ENCODE results near the gene SMCO4.

Gene SMCO4

GRCh38 chr11:93528757-93529645 is 14.2 kb downstream of the SMCO4 start:
- no peak overlapping the region for H3K4me3 Mint-ChIP-seq
- no peak for ATAC-seq (replicated peaks)
- H3K27ac Mint-ChIP-seq, result peak overlapping the region; percentile 37
- no peaks in the 10 kb centered on the region for H3K27me3 Mint-ChIP-seq
- DNase-seq, result no peak
- peaks cover 28 to 42% of the 10 kb centered on the region in 2 donors for H3K4me1 Mint-ChIP-seq
- H3K36me3 Mint-ChIP-seq, result no peaks in the 10 kb centered on the region
- H3K9me3 Mint-ChIP-seq, result no peaks in the 10 kb centered on the region

DNA sequence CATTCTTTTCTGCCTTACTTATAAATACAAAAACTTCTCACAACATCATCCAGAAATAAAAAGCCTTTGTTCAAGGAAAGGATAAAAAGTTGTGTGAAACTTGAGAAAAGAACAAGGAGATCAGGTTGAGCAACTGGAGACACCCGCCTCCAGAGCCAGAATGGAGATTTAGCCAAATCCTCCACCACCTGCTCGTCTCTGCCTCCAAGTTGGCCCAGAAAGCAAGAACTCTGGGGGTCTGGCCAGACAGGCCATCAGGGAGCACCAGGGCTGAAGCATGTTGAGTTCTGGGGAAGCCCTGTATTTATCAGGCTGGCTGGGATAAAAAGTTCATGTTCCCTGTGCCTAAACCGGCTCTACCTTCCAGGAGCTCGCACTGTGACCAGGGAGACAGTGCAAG is 14.9 kb downstream of the SMCO4 start:
- no peaks in the 10 kb centered on the region for H3K36me3 Mint-ChIP-seq
- DNase-seq (no peak), ATAC-seq (replicated peaks) (no peak)
- peaks cover 33 to 49% of the 10 kb centered on the region in 2 donors for H3K4me1 Mint-ChIP-seq
- H3K27ac Mint-ChIP-seq, result no peak overlapping the region
- no peak overlapping the region for H3K4me3 Mint-ChIP-seq
- H3K27me3 Mint-ChIP-seq, result no peaks in the 10 kb centered on the region
- H3K9me3 Mint-ChIP-seq, result no peaks in the 10 kb centered on the region

DNA sequence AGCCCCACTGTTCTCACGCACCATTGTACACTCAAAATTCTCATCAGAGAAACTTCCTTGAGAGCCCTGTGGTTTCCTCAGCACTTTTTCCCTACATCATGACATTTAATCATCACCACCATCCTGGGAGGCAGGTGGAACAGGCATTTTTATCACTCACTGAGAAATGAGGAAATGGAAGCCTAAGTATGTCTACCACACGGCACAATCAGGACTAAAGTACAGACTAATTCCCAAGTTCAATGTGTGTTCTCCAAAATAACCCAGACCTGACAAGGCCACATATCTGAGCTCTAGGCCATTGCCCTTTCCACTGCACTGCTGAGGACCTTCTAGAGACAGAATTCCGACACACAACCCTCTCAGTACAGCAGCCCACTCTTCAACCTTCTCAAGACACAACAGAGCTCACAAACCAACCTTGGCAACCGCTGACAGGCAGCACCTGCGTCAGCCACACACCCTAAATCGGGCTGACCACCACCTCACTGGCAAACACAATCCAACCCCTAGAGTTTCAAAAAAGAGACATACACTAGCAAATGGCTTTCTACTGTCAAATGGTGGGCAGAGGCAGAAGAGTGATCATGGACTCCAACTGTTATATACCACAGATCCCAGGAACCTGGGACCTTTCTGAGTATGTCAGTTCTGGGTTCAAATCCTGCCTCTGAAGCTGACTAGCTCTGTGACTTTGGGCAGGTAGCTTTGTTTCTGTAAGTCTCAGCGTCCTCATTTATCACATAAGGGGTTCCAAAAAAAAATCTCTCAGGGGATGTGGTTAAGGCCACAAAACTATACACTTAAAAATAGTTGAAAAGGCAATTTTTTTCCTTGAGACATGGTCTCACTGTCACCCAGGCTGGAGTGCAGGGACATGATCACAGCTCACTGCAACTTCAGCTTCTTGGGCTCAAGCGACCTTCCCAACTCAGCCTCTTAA is 16.3 kb downstream of the SMCO4 start:
- Mint-ChIP-seq H3K27ac (peak overlapping the region; percentile 57), H3K36me3 (no peaks in the 10 kb centered on the region), H3K4me3 (peak overlapping the region in 1 of 2 donors; percentile 2), H3K9me3 (no peaks in the 10 kb centered on the region), H3K4me1 (peaks cover 36 to 56% of the 10 kb centered on the region in 2 donors), H3K27me3 (no peaks in the 10 kb centered on the region)
- ATAC-seq (replicated peaks) (peak in 1 of 2 donors; percentile 17), DNase-seq (no peak)

DNA sequence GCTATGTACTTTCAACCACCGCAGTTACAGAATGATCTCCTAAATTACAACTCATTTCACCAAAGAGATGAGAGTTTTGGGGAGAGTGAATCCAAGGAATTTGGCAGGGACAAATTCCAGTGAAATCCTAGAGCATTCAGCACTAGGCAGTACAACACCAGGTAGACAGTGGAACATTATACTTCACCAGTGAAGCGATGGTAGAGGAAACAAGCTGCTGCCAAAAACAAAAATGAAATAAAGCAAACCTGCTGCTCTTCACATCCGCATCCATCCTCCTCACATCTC is 16.9 kb downstream of the SMCO4 start:
- DNase-seq, result no peak
- H3K9me3 Mint-ChIP-seq, result no peaks in the 10 kb centered on the region
- H3K4me1 Mint-ChIP-seq, result peaks cover 36 to 56% of the 10 kb centered on the region in 2 donors
- ATAC-seq (replicated peaks), result no peak
- no peaks in the 10 kb centered on the region for H3K27me3 Mint-ChIP-seq
- H3K4me3 Mint-ChIP-seq, result peak overlapping the region in 1 of 2 donors; percentile 2
- peak overlapping the region; percentile 85 for H3K27ac Mint-ChIP-seq
- H3K36me3 Mint-ChIP-seq, result no peaks in the 10 kb centered on the region

DNA sequence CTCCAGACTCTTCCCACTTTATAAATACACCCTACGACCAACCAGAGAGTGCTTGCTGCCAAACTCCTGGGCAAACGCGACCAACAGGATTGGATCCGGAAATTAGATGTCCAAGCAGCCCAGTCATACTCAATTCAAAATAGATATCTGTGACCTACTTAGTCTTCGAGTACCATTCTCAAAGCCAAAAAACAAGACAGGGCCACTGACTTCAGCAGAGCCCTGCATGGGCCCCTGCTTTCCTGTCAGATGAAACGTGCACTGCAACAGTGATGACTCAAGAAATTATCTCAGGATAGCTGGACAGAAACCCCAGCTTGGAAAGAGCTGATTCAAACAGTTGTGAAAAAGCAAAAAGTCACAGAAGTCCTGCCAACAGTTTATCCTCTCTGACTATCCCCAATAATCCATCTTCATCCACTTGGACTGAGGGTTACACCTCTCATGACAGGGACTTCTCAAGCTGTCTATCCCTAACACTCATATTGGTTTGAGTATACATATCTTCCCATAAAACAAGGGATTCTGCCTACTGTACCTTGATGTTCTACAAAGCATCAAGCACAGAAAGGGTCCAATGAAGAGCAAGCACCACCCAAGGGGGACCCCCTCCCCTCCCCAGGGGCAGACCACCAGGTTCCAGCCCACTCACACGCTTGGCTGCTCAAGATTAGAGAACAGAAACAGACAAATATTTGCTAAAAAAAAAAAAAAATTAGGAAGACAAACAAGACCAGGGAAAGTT is 17.4 kb downstream of the SMCO4 start:
- Mint-ChIP-seq H3K27ac (peak overlapping the region; percentile 85), H3K27me3 (no peaks in the 10 kb centered on the region), H3K4me3 (no peak overlapping the region), H3K4me1 (peaks cover 39 to 55% of the 10 kb centered on the region in 2 donors), H3K36me3 (no peaks in the 10 kb centered on the region), H3K9me3 (no peaks in the 10 kb centered on the region)
- no peak for DNase-seq
- no peak for ATAC-seq (replicated peaks)

- DNase-seq, result no peak
- peak overlapping the region; percentile 9 for H3K27ac Mint-ChIP-seq
Observed at GRCh38 chr11:93524858-93525257, 18.3 kb downstream of the SMCO4 start.

DNA sequence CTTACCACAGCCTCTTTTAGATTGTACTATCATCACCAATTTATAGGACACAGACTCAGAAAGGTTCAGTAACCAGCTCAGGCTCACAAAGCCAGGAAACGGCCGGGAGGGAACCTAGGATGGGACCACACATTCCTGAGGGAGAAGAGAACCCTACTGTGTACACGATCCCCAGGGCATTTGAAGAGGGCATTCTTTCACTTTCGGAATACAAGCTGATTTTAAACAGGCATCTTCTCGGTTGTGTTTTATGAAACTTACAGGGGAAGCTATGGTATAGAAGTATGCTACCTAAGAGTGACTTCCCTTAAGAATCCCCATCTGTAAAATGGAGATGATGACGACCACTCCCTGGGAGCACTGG is 19.0 kb downstream of the SMCO4 start:
- Mint-ChIP-seq H3K4me3 (peak overlapping the region; percentile 51 to 68), H3K4me1 (peaks cover 29 to 45% of the 10 kb centered on the region in 2 donors), H3K9me3 (no peaks in the 10 kb centered on the region), H3K27me3 (no peaks in the 10 kb centered on the region), H3K27ac (peak overlapping the region; percentile 88), H3K36me3 (no peaks in the 10 kb centered on the region)
- DNase-seq (no peak), ATAC-seq (replicated peaks) (peak; percentile 25 to 28)

More at GRCh38 chr11:93524858-93525257, 18.3 kb downstream of the SMCO4 start:
- ATAC-seq (replicated peaks), result no peak
- Mint-ChIP-seq H3K9me3 (no peaks in the 10 kb centered on the region), H3K4me3 (no peak overlapping the region), H3K27me3 (no peaks in the 10 kb centered on the region), H3K36me3 (no peaks in the 10 kb centered on the region), H3K4me1 (peaks cover 31 to 46% of the 10 kb centered on the region in 2 donors)

DNA sequence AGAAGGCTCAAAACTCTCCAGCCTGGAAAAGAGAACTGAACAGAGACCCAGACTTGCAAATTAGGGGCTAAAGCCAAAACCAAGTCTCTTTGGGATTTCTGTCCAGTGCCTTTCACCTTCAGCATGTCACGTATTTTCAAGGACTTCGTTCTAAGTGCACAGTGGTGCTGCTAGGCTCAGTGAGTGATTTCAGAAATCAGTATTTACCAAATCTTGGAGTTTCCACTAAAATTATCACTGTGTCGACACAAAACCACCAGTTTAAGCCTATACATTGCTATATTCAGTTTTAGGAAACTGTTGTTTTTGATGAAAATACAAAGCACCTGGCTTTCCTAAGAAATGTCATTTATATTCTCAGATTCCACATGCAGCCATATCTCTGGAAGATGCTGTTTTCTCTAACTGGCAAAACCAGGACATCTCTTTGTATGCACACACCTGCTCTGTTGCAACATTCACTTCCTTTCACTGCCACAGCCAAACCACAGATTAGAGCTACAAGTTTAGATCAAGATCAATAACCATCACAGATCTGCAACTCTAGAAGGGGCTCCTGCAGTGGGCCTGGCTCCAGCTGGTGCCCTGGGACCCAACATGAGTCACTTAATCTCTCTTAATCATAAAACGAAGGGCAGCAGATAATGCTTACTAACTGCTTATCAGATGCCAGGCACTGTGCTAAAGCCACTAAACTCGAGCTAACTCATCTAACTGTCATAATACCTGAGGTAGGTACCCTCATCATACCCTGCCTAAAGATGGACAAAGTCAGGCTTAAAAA is 22.3 kb downstream of the SMCO4 start:
- no peak for ATAC-seq (replicated peaks)
- DNase-seq, result no peak
- H3K4me1 Mint-ChIP-seq, result peaks cover 23 to 42% of the 10 kb centered on the region in 2 donors

DNA sequence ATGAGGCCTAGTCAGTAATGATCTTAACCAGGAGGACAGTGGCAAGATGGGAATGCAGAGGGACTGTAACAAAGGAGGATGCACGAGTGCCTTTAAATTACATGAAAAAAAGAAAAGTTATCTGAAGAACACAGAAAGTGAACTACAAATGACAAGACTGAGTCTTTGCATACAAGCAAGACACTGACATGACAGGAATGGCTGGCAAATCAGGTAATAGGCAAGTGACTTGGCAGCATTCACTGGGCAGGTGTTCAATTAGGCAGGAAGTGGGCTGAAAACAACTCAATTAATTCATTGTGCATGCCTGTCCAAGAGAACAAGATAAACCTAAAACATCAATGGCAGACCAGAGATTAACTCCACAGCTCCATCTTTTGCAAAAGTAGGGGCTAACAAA is 24.0 kb downstream of the SMCO4 start:
- ATAC-seq (replicated peaks) (no peak), DNase-seq (no peak)
- Mint-ChIP-seq H3K27ac (no peak overlapping the region), H3K4me1 (peaks cover 18 to 30% of the 10 kb centered on the region in 2 donors), H3K27me3 (no peaks in the 10 kb centered on the region), H3K4me3 (no peak overlapping the region), H3K36me3 (no peaks in the 10 kb centered on the region), H3K9me3 (no peaks in the 10 kb centered on the region)

More for the DNA sequence above, 22.3 kb downstream of the SMCO4 start:
- Mint-ChIP-seq H3K27ac (no peak overlapping the region), H3K9me3 (no peaks in the 10 kb centered on the region), H3K36me3 (no peaks in the 10 kb centered on the region), H3K4me3 (no peak overlapping the region), H3K27me3 (no peaks in the 10 kb centered on the region)

- H3K4me1 Mint-ChIP-seq, result peaks cover 15 to 25% of the 10 kb centered on the region in 2 donors
- DNase-seq (no peak), ATAC-seq (replicated peaks) (no peak)
- no peaks in the 10 kb centered on the region for H3K27me3 Mint-ChIP-seq
- peaks cover 1 to 3% of the 10 kb centered on the region in 2 donors for H3K9me3 Mint-ChIP-seq
- no peaks in the 10 kb centered on the region for H3K36me3 Mint-ChIP-seq
- no peak overlapping the region for H3K4me3 Mint-ChIP-seq
- no peak overlapping the region for H3K27ac Mint-ChIP-seq
Observed at GRCh38 chr11:93518081-93518480, 25.1 kb downstream of the SMCO4 start.

DNA sequence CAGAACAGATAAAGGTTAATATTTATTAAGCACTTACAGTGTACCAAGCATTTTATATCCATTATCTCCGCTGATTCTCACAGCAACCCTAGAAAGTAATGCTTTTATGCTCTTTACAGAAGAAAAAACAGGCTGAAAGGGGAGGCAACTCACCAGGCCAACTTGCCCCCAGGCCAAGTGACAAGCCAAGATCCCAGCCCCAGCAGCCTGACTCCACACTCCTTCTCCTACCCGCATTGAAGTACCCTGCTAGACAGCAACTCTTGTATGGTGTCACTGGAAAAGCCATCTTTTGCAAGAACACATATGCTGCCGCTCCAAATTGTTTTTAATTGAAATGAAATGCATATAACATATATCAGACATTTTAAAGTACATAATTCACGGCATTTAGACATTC is 25.6 kb downstream of the SMCO4 start:
- Mint-ChIP-seq H3K27ac (no peak overlapping the region), H3K27me3 (no peaks in the 10 kb centered on the region), H3K9me3 (peaks cover 1 to 3% of the 10 kb centered on the region in 2 donors), H3K36me3 (no peaks in the 10 kb centered on the region), H3K4me3 (no peak overlapping the region), H3K4me1 (peaks cover 16 to 25% of the 10 kb centered on the region in 2 donors)
- DNase-seq, result no peak
- ATAC-seq (replicated peaks), result no peak

GRCh38 chr11:93517041-93517440 is 26.1 kb downstream of the SMCO4 start:
- ATAC-seq (replicated peaks) (no peak), DNase-seq (no peak)
- Mint-ChIP-seq H3K9me3 (peaks cover 1 to 3% of the 10 kb centered on the region in 2 donors), H3K27me3 (no peaks in the 10 kb centered on the region), H3K27ac (peak overlapping the region; percentile 65), H3K4me3 (no peak overlapping the region), H3K4me1 (peaks cover 17 to 25% of the 10 kb centered on the region in 2 donors), H3K36me3 (no peaks in the 10 kb centered on the region)

DNA sequence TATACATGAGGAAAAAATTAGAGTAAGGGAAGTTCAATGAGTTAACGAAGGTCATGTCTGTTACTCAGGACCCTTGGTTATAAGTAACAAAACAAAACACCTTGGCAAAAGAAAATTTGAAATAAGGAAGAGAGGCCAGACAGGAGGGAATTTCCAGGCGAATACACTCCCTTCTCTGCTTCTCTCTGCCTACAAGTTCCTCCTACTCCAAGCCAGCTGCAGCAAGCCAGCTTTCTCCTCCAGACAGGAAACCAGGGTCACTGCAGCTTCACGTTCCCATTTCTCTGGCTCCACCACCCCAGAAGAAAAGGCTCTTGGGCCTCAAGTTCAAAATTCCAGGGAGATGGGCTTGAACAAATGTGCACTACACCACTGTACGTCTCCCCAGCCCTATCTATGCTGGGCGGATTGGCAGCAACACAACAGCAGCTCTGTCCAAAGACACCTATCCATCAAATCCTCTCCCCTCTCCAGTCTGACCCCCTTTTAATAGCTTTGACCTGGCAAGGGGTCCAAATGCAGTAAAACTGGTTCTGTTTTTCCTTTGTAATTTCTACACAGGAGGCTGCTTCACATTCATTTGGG is 27.7 kb downstream of the SMCO4 start:
- peaks cover 15 to 25% of the 10 kb centered on the region in 2 donors for H3K4me1 Mint-ChIP-seq

More for the DNA sequence above, 27.7 kb downstream of the SMCO4 start:
- H3K4me3 Mint-ChIP-seq, result no peak overlapping the region
- no peaks in the 10 kb centered on the region for H3K36me3 Mint-ChIP-seq
- H3K27ac Mint-ChIP-seq, result peak overlapping the region; percentile 53
- ATAC-seq (replicated peaks) (no peak), DNase-seq (no peak)
- H3K9me3 Mint-ChIP-seq, result peaks cover 1 to 3% of the 10 kb centered on the region in 2 donors
- no peaks in the 10 kb centered on the region for H3K27me3 Mint-ChIP-seq

All from stimulated activated naive B cell treated with anti-CD40 and anti-IgM and Interleukin-4, amounts not matched to agents 10 μg/mL and 1 μg/mL and 100 μg/mL, for 72 hours (primary cell).